Vagina (tissue), 2 donors: ENCODE measurements around the gene PPARA.

Experiments
- POLR2A ChIP-seq, 2 donors: fragments of 450-650 bp; IDR thresholded peaks; one replicate each; pipeline ENCODE4 v1.6.1; 2017; ENCODE audit warnings: antibody characterized with exemption in 2 of 2, mild to moderate bottlenecking in 2 of 2, moderate library complexity in 2 of 2
- TF ChIP-seq, protein P1 (sequence below), 3 experiments: fragments of 450-650 bp in 2 of 3; fragments of 200-600 bp in 1 of 3; sonication (generic) in 1 of 3; IDR thresholded peaks; one replicate each; pipeline ENCODE4 v1.5.1; 2017 to 2019; ENCODE audit warnings: antibody characterized with exemption in 3 of 3, mild to moderate bottlenecking in 2 of 3, moderate library complexity in 2 of 3

GRCh38 chr22:46138058-46138797 lies 12.1 kb upstream of the PPARA start:
- TF ChIP-seq, protein P1, sequence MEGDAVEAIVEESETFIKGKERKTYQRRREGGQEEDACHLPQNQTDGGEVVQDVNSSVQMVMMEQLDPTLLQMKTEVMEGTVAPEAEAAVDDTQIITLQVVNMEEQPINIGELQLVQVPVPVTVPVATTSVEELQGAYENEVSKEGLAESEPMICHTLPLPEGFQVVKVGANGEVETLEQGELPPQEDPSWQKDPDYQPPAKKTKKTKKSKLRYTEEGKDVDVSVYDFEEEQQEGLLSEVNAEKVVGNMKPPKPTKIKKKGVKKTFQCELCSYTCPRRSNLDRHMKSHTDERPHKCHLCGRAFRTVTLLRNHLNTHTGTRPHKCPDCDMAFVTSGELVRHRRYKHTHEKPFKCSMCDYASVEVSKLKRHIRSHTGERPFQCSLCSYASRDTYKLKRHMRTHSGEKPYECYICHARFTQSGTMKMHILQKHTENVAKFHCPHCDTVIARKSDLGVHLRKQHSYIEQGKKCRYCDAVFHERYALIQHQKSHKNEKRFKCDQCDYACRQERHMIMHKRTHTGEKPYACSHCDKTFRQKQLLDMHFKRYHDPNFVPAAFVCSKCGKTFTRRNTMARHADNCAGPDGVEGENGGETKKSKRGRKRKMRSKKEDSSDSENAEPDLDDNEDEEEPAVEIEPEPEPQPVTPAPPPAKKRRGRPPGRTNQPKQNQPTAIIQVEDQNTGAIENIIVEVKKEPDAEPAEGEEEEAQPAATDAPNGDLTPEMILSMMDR (IDR thresholded peaks at IDR 0.05), result no peak
- TF ChIP-seq POLR2A (IDR thresholded peaks at IDR 0.05), result no peak
